RCC 7860 (cell line): ENCODE data around the gene BUB1.
"Not testable (repeated sequence)": the region's sequence is repeated elsewhere in the genome, so short reads cannot be mapped to it uniquely, and the experiment has no call there.

Experiments
- DNase-seq: peaks from one replicate; pipeline ENCODE4 v3.0.0-alpha.2; 2015; ENCODE audit warnings: low spot score
- FAIRE-seq: peaks from 2 replicates; lab custom pipeline; 2012; peaks lifted over from hg19 to GRCh38; lab: Jason Lieb, UNC

BUB1 gene

DNA sequence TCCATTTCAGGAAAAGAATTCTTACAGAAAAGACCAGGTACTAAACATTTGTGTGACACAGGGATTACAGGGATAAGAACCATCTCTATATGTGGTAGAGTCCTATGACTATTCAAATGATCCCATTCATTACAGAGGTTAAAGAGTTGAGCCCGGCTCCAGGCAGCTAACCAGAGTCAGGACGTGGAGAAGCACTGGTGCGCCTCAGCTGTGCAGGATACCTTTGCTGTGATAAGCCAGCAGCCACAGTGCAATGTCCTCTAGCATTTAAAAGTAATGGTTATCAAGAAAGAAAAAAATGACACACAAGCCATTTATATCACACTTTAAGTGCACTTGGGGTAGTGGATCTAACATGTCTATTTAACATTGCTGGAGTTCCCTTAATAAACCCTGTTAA, 17.3 kb downstream of the BUB1 start:
- DNase-seq, result no peak
- no peak for FAIRE-seq

DNA sequence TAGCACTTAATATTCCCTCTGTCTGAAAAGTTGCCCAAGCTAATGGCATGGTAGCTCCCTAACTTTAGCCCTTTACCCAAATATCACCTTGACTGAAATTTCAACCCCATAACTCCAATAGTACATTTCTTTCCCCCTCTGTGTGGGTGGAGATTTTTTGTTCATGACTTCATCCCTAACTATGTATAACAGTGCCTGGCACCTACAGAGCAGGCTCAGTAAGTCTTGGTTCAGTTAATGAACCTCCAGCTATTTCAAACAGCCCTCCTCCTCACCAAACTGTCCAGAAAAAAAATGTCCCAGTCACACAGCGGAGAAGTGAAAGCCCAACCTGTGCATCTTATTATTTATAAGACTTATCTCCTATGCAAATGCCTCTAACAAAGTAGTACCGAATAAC, 18.6 kb downstream of the BUB1 start:
- DNase-seq (no peak), FAIRE-seq (no peak)

DNA sequence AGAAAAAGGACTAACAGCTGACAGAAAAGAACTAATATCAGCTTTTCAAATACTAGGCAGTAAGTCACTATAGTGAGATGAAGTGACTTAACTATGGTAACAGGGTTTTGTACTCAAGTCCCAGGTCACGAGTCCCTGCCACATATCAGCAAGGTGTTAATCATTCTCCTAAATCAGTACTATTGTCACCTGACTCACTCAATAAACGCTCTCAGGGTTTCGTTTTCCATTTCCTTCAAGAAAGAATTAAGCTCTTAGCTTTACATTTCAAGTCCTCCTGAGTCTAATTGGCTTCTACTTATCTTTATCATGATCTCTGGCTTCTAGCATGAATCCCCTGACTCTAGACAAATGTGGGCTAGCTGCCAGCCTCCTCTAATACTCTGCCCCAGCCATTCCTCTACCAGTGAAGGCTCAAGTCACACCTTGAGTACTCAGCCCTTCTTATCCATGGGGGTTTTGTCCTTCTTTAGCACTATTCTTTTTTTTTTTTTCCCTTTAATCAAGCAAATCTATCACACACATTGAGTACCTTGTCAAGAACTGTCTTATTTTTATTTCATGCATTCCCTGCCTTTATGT, 20.0 kb downstream of the BUB1 start:
- FAIRE-seq (peak; percentile 75), DNase-seq (peak; percentile 76)

DNA sequence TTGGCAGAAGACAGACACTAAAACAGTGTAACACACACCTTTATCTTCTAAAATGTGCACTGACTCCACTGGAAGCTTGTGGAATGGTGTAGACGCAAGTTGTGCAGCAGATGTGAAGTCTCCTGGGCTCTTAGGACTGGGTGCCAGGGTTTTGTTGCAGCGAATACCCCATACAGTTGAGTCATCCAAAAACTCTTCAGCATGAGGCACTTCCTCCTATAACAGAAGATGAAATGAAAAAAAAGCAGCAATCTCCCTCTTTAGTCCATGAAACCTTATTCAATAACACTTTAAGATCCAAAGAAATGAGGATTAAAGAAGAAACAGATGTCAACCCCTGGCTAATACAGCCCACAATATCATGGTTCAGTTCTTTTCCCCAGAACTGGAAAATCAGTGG, 22.2 kb downstream of the BUB1 start:
- DNase-seq (no peak), FAIRE-seq (no peak)

DNA sequence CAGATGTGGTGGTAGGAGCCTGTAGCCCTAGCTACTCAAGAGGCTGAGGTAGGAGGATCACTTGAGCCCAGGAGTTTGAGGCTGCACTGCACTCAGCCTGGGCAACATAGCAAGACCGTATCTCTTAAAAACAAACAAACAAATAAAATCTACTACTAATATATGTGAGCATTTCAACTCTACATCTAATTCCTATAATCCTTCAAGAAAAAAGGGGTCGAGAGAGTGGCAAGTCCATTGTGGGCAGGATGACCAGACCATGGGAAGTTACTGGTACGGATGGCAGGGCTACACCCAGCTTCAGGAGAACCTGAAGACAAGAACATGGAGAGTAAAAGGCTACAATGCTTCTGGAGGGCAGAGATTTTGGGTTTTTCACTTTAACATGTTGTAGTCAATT, 24.0 kb downstream of the BUB1 start:
- FAIRE-seq (no peak), DNase-seq (no peak)

DNA sequence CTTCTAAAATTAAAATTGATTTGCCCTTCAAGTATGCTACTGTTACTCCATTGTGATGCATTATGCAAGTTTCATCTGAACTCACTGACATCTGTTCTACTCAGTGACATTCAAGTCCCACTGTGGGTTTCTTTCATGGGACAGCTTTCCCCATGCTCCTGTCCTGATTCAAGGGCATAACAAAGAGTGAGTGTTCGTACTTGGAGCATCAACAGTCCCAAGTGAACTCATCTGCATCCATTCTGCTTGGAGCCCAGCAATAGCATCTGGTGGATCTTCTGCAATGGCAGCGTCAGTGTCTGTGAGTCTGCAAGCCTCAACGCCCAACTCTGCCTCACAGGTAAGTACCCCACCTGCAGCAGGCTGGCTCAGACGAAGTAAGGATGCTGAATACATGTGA, 27.5 kb downstream of the BUB1 start:
- DNase-seq (no peak), FAIRE-seq (no peak)

DNA sequence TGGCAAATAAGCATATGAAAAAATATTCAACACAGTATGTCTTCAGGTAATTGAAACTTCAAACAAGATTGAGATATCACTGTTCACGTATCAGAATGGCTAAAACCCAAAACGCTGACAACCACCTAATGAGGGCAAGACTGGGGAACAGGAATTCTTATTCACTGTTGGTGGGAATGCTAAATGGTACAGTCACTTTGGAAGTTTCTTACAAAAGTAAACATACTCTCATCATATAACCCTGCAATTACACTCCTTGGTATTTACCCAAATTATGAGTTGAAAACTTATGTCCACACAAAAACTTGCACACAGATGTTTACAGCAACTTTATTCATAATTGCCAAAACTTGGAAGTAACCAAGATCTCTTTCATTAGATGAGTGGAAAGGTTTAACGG, 30.1 kb downstream of the BUB1 start:
- no peak for DNase-seq
- no peak for FAIRE-seq

DNA sequence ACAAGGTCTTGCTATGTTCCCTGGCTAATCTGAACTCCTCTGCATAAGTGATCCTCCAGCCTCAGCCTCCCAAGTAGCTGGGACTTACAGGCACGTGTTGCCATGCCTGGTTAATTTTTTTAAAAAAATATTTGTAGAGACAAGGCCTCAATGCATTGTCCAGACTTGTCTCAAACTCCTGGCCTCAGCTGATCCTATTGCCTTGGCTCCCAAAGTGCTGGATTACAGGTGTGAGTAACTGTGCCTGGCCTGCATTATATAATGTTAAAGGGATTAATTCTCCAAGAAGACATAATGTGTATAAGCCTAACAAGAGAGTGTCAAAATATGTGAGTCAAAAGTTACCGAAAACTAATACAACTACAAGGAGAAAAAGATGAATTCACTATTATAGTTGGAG, 32.2 kb downstream of the BUB1 start:
- no peak for FAIRE-seq

DNA sequence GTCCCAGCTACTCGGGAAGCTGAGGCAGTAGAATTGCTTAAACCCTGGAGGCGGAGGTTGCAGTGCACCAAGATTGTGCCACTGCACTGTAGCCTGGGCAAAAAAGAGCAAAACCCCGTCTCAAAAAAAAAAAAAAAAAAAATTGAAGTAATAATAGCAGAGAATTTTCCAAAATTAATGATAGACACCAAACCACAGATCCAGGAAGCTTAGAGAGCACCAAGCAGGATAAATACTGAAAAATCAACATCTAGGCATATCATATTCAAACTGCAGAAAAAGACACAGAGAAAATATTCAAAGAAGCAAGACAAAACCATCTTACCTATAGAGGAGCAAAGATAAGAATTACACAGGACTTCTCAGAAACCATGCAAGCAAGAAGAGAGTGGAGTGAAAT, 33.5 kb downstream of the BUB1 start:
- FAIRE-seq (no peak), DNase-seq (no peak)

More for the DNA sequence above, 32.2 kb downstream of the BUB1 start:
- no peak for DNase-seq

DNA sequence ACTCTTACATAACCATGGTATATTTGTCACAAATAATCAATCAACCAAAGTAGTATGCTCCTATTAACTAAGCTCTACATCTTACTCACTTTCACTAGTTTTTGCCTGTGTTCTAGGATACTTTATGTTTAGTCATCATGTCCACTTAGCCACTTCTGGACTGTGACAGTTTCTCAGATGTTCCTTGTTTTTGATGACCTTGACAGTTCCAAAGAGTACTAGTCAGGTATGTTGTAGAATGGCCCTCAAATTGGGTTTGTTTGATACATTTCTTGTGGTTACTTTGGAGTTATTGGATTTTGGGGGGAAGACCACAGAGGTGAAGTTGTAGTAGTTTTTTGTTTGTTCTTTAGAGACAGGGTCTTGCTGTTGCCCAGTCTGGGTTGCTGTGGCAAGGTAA, 35.5 kb downstream of the BUB1 start:
- DNase-seq, result no peak
- no peak for FAIRE-seq

DNA sequence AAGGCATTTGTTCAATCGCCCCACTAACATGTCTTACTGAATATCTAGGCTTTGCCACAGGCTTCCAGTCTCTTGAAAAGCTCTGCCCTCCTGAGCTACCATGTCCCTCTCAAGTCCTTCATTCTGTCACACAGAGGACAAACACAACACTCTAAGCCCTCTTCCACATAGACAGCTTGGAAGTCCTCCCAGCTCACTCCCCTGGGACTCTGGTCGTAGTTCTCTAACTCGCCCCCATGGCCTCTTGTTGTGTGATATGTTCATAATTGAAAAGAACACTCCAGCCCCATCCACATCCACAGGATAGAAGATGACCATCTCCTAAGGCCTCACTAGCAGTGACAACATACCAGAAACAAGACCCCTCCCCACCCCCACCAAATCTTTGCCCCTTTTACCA, 37.9 kb downstream of the BUB1 start:
- no peak for FAIRE-seq

DNA sequence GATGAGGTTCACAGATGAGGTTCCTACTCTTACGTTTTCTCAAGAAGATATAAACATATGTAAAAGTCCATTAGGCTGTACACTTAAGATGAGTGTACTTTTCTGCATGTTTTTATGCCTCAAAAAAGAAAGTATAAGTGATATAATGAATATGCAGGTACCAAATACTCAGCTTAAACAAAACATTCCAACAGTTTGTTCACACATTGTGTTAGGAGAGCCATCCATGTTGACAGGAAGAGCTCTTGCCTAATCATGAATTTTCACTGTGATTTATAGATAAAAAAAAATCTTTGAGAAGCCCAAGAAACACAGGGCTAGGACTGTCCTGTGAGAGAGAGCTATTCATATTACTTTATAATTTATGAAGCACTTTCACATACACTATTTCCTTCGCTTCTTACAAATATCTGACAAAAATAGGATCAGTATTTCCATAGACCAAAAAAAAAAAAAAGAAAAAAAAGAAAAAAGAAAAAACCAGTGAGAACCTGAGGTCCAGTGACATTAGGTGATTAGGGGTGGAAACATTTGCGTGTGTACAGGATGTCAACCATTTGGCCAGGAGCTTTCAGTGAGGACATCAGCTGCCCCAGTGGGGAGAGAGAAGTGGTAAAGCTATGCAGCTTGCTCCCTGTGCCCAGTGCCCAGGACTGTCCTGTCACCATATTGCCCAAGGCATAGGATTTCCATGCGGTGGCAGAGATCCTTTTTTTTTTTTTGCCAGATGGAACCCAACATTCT, 38.7 kb downstream of the BUB1 start:
- no peak for DNase-seq
- FAIRE-seq, result no peak

More for the DNA sequence above, 37.9 kb downstream of the BUB1 start:
- no peak for DNase-seq

DNA sequence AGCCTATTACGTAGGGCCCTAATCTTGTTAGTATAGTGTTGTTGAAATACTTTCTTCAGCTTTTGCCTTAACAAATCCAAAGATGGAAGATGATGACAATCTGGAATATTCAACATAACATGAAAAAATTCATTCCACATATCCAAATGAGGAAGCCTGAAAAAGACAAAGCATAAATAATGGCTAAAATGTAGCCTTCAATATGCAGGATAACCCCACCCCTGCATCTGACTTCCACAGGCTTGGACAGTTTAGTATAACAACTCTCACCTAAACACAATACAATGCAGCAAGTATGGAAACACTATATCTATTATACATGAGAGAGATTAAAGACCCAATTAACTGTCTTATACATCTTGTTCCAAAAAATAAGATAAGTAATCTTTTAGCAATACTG, 39.9 kb downstream of the BUB1 start:
- DNase-seq (no peak), FAIRE-seq (no peak)

DNA sequence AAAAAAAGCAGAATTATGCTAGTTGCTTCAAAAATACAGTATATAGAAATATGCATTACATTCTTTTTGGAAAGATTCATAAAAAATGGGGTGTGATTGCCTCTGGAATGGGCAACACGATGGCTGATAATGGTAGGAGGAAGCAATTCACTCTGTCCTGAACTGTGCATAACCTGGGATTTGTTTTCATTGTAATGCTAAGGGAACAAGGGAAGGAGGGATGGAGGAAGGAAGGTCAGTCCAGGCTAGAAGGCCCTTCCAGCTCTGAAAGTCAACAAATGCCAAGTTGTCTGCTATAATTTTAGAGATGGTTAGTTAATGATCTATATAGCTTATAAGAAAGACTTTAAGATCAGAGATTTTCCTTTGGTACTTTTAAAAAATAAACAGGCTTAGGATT, 40.8 kb downstream of the BUB1 start:
- DNase-seq (no peak), FAIRE-seq (no peak)

DNA sequence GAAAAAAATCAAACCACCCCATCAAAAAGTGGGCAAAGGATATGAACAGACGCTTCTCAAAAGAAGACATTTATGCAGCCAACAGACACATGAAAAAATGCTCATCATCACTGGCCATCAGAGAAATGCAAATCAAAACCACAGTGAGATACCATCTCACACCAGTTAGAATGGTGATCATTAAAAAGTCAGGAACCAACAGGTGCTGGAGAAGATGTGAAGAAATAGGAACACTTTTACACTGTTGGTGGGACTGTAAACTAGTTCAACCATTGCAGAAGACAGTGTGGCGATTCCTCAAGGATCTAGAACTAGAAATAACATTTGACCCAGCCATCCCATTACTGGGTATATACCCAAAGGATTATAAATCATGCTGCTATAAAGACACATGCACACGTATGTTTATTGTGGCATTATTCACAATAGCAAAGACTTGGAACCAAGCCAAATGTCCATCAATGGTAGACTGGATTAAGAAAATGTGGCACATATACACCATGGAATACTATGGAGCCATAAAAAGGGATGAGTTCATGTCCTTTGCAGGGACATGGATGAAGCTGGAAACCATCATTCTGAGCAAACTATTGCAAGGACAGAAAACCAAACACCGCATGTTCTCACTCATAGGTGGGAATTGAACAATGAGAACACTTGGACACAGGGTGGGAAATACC, 41.8 kb downstream of the BUB1 start:
- not testable (repeated sequence) for FAIRE-seq, DNase-seq

DNA sequence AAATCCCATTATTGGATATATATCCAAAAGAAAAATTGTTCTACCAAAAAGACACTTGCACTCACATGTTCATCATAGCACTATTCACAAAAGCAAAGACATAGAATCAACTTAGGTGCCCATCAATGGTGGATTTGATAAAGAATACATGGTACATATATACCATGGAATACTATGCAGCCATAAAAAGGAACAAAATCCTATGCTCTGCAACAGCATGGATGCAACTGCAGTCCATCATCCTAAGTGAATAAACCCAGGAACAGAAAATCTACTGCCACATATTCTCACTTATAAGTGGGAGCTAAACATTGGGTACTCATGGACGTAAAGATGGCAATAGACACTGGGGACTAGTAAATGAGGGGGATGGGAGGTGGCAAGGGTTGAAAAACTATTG, 50.5 kb downstream of the BUB1 start:
- not testable (repeated sequence) for FAIRE-seq, DNase-seq

DNA sequence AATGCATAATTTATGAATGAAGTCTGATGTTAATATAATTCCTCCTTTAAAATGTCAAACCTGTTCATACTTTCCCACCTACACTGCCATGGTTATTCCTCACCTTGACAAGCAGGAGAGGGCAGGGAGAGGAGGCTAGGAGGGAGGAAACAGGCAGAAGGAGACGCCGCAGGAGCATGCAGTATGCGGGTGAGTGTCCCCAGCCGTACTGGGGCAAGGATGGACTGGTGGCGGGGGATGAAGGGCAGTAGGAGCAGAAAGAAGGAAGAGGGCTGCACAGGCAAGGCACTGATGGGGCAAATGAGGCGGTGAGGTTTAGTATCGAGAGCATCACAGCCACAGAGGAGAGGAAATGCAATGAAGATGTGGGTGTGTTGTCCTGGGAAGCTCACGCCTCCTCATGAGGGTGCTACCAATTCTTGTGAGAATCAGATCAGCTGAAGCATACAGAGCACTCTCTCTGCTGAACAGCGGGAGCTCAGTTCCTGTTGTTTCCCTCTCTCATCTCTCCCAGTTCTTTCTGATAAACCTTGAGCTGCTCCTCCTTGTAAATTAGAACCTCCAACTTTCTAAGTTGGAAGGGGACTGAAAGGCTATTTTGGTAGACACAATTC, 58.4 kb downstream of the BUB1 start:
- not testable (repeated sequence) for FAIRE-seq, DNase-seq

DNA sequence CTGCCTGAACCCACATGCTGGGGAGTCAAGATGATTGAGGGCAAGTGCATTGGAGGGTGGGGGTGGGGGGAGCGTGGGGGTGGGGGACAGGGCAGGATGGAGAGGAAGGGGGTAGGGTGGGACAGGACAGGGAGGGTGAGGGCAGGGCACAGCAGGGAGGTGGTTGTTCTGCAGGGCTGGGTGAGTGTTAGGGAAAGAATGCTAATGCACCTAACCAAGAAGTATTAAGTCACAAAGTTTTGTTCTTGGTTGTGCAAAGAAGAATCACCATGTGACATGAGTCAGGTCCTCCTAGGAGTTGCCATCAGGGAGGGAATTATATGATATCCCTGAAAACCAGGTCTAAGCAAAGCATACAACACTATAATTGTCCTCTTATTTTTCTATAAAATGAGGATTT, 63.9 kb downstream of the BUB1 start:
- not testable (repeated sequence) for FAIRE-seq

DNA sequence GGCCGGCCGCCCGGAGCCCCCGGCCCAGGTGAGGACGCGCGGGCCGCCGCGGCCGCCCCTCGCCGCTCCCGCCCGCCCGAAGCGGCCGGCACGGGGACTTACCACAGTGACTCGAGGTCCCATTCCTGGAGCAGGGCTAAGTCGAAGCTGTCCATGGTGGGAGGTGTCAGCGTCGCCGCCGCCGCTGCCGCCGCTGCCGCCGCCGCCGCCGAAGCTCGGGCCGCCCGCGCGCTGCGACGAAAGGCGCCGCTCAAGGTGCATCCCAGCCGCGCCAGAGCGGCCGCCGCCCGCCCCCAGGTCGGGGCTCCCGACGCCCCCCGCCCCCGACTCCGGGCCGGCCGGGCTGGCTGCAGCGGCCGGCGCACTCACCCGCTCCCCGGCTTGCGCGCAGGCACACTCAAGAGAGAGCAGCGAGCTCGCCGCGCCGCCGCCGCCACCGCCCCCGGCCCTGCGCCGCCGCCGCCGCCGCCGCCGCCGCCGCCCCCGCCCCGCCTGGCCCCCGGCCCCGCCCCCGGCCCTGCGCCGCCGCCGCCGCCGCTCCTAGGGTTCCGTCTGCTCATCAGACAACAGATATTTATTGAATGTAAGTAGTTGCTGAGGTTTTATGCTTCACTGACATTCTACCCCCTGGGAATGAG, 67.1 kb downstream of the BUB1 start:
- not testable (repeated sequence) for DNase-seq, FAIRE-seq

More for the DNA sequence above, 63.9 kb downstream of the BUB1 start:
- DNase-seq, result not testable (repeated sequence)

DNA sequence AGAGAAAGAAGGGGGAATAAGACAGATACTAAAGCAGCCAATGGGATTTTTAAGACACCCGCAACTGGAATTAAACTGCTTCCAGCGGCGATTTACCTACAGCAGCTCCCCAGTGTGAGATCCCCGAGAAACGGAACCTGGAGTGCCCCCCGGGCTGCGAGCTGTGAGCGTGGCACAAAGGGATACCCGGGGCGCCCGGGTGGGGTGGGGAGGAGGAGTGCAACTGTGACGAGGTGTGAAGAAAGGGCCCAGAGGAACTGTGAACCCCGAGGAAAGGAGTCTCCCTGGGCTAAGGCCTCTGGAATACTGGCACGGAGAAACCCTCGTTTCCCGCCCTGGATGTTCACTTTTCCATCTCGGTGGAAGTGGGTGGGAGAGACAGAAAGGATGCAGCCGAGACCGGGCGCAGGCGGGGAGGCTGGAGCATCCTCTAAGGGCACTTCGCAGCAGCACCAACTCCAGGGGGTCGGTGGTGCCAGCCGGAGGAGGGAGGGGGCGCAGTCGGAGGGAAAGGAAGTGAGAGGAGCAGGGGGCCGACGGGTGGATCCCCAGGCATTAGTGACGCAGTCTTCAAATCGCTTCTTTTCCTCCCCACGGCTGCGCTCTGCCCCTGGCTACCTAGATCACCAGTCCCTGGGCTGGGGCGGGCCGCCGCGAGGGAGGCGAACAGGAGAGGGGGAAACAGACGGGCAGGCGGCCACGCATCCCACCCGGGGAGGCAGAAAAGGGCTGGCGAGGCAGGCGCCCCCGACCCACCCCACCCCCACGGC, 67.8 kb downstream of the BUB1 start:
- DNase-seq, FAIRE-seq: not testable (repeated sequence)
